ENCODE results near the gene PLA2G2F. TPM values are rescaled to one million over a fixed set of nuclear protein-coding genes. Genes with fewer than 3 reads are reported as not detected.

The PLA2G2F gene
- total and polyA plus RNA-seq, 9 donors, result 0.02 to 0.30 (median 0.11) TPM; not detected in 5

DNA sequence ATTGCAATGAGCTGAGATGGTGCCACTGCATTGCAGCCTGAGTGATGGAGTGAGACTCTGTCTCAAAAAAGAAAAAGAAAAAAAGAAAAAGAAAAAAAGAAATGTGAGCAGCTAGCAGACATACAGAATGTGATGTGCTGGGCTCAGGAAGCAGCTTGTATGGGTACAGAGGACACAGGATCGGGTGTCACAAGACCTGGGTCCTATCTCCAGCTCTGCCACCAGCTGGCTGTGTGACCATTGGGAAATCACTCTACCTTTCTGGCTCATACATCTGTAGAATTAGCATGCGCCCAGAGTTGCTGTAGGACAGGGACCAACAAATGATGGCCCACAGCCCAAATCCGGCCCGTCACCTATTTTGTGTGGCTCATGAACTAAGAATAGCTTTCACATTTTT lies 50.5 kb downstream of the PLA2G2F start:
- Histone ChIP-seq H3K36me3 (no peaks in the 10 kb centered on the region), H3K9me3 (no peaks in the 10 kb centered on the region), H3K27ac (no peak overlapping the region), H3K27me3 (no peaks in the 10 kb centered on the region), H3K4me3 (no peak overlapping the region), H3K4me1 (ENCODE audit: insufficient read depth) (peaks cover under 1% of the 10 kb centered on the region)
- DNase-seq, result no peak
- intact Hi-C loops (cut with DNase I), result no loop called here
- TF ChIP-seq EP300 (IDR thresholded peaks at IDR 0.05), result no peak
- TF ChIP-seq, protein P1, sequence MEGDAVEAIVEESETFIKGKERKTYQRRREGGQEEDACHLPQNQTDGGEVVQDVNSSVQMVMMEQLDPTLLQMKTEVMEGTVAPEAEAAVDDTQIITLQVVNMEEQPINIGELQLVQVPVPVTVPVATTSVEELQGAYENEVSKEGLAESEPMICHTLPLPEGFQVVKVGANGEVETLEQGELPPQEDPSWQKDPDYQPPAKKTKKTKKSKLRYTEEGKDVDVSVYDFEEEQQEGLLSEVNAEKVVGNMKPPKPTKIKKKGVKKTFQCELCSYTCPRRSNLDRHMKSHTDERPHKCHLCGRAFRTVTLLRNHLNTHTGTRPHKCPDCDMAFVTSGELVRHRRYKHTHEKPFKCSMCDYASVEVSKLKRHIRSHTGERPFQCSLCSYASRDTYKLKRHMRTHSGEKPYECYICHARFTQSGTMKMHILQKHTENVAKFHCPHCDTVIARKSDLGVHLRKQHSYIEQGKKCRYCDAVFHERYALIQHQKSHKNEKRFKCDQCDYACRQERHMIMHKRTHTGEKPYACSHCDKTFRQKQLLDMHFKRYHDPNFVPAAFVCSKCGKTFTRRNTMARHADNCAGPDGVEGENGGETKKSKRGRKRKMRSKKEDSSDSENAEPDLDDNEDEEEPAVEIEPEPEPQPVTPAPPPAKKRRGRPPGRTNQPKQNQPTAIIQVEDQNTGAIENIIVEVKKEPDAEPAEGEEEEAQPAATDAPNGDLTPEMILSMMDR (IDR thresholded peaks at IDR 0.05), result no peak
- no peak for TF ChIP-seq POLR2A (IDR thresholded peaks at IDR 0.05)
- WGBS, 3 donors, result 90 to 97% (median 92%) methylated on average over 4 of the region's 4 CpGs

DNA sequence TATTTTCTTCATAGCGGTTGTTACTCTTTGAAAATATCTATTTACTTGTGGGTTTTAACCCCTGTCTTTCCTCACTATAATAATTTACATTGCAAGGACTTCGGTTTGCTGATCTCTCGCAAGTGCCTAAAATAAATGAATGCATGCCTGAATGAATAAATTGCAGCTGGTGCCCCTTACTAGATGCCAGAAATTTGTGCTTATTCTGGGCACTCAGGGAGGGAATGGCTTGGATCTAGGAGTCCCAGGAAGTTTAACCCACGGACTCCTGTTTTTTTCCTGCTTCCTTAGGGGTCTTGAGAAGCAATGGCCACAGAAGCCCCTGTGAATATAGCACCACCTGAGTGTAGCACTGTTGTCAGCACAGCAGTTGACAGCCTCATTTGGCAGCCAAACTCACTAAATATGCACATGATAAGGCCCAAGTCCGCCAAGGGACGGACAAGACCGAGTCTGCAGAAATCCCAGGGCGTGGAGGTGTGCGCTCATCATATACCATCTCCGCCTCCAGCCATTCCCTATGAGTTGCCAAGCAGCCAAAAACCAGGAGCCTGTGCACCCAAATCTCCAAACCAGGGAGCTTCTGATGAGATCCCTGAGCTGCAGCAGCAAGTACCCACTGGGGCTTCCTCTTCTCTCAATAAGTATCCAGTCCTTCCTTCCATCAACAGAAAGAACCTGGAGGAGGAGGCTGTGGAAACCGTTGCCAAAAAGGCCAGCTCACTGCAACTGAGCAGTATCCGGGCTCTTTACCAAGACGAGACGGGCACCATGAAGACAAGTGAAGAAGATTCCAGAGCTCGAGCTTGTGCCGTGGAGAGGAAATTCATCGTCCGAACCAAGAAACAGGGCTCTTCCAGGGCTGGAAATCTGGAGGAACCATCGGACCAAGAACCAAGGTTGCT lies 51.4 kb downstream of the PLA2G2F start:
- WGBS, 3 donors, result 87 to 92% (median 90%) methylated on average over 19 of the region's 19 CpGs
- Histone ChIP-seq H3K36me3 (no peaks in the 10 kb centered on the region), H3K9me3 (no peaks in the 10 kb centered on the region), H3K4me3 (no peak overlapping the region), H3K4me1 (ENCODE audit: insufficient read depth) (peaks cover 2% of the 10 kb centered on the region), H3K27ac (no peak overlapping the region), H3K27me3 (no peaks in the 10 kb centered on the region)
- DNase-seq, result no peak
- TF ChIP-seq EP300 (IDR thresholded peaks at IDR 0.05) (no peak), POLR2A (IDR thresholded peaks at IDR 0.05) (no peak)
- TF ChIP-seq, protein P1 (IDR thresholded peaks at IDR 0.05), result no peak
- intact Hi-C loops (cut with DNase I), result no loop called here

DNA sequence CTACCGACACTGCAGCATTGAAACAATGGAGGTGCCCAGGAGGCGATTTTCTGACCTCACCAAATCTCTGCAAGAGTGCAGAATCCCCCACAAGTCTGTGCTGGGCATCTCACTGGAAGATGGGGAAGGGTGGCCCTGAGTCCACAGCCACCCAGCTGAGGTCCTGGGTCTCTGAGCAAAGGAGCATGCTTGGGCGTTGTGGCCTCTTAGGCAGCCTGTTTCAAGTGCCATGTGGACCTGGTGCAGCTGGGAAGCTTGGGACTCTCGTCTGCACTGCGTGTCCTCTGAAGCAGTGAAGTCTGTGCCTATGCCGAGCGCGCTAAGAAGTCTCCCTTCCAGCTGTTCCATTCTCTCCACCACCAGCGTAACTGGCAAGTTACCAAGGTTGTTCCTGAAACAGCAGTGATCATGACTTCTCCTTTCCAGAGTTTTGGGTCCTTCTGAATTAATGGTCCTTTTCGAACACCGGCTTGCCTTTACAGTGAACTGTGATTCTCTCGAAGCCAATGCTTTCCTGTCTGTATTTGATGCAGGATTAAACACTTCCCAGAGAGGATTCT lies 52.2 kb downstream of the PLA2G2F start:
- Histone ChIP-seq H3K4me3 (no peak overlapping the region), H3K36me3 (no peaks in the 10 kb centered on the region), H3K27ac (no peak overlapping the region), H3K9me3 (no peaks in the 10 kb centered on the region), H3K27me3 (no peaks in the 10 kb centered on the region), H3K4me1 (ENCODE audit: insufficient read depth) (peaks cover 2% of the 10 kb centered on the region)
- intact Hi-C loops (cut with DNase I), result no loop called here
- no peak for TF ChIP-seq POLR2A (IDR thresholded peaks at IDR 0.05)
- TF ChIP-seq, protein P1 (IDR thresholded peaks at IDR 0.05), result no peak
- TF ChIP-seq EP300 (IDR thresholded peaks at IDR 0.05), result no peak
- 91 to 96% (median 95%) methylated on average over 12 of the region's 12 CpGs for WGBS, 3 donors
- DNase-seq, result no peak

DNA sequence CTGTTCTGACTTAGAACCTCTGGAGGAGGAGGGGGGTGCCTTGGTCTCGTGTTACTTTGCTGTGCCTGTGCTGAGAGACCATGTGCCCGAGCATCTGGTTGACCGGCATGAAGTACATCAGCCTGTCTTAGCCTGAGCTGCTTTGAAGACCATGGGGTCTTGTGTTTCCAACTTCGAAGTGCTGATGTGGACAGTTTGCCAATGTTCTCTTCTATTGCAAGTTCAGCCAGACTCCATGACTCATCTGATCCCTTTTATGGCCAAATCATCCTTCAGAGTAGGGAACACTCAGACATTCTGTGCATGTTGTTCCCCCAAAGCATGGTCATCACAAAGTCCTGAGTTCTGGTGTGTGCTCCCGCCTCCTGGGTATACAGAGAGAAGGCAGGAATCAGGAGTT lies 53.2 kb downstream of the PLA2G2F start:
- no peak for TF ChIP-seq POLR2A (IDR thresholded peaks at IDR 0.05)
- TF ChIP-seq, protein P1 (IDR thresholded peaks at IDR 0.05), result no peak
- no peak for TF ChIP-seq EP300 (IDR thresholded peaks at IDR 0.05)
- Histone ChIP-seq H3K9me3 (no peaks in the 10 kb centered on the region), H3K27ac (no peak overlapping the region), H3K36me3 (no peaks in the 10 kb centered on the region), H3K4me1 (ENCODE audit: insufficient read depth) (peaks cover 2% of the 10 kb centered on the region), H3K27me3 (no peaks in the 10 kb centered on the region), H3K4me3 (no peak overlapping the region)
- whole genome bisulfite sequencing, 3 donors, result 54 to 72% (median 62%) methylated on average over 5 of the region's 5 CpGs
- DNase-seq, result no peak
- intact Hi-C loops (cut with DNase I), result no loop called here
